Measurements from ENCODE around the gene TMEM169.

Gene TMEM169

GRCh38 chr2:216118474-216118873 is 36.8 kb downstream of the TMEM169 start:
- no peak overlapping the region for H2BK120ac ChIP-seq (ENCODE audit: low read depth, low read length)
- peak; percentile 26 for DNase-seq
- WGBS: no CpG with 5 or more reads among the region's 1 CpG

GRCh38 chr2:216119146-216119545 is 37.4 kb downstream of the TMEM169 start:
- Histone ChIP-seq H3K4me1 (ENCODE audit: control insufficient read depth, insufficient read depth, low read depth, low read length) (peaks cover 4% of the 10 kb centered on the region), H3K4ac (ENCODE audit: low read depth in 1 of 2, low read length in 2 of 2) (no peak overlapping the region), H3K23ac (ENCODE audit: low read length in 2 of 2) (no peak overlapping the region), H3K4me2 (ENCODE audit: low read length, poor library complexity, severe bottlenecking) (no peak overlapping the region), H2BK12ac (ENCODE audit: low read length in 2 of 2) (no peak overlapping the region), H3K14ac (ENCODE audit: low read length in 2 of 2) (no peak overlapping the region), H2BK120ac (ENCODE audit: low read depth, low read length) (no peak overlapping the region), H3K79me1 (replicated peaks; ENCODE audit: low read length, poor library complexity, severe bottlenecking) (peaks cover 10% of the 10 kb centered on the region), H3K4me3 (ENCODE audit: insufficient read depth in 1 of 2, low read depth in 1 of 2, low read length in 2 of 2) (no peak overlapping the region), H3K27me3 (ENCODE audit: control insufficient read depth in 1 of 2, insufficient read depth in 1 of 2, low read length in 2 of 2) (no peaks in the 10 kb centered on the region), H2BK15ac (ENCODE audit: low read depth, poor library complexity, severe bottlenecking) (no peak overlapping the region), H3K9ac (ENCODE audit: low read length) (no peak overlapping the region), H4K91ac (ENCODE audit: low read length) (no peak overlapping the region), H2AK5ac (ENCODE audit: low read length, severe bottlenecking) (no peak overlapping the region), H3K36me3 (ENCODE audit: control insufficient read depth in 1 of 2, insufficient read depth in 2 of 2, low read depth in 1 of 2, low read length in 2 of 2) (peaks cover 14 to 91% of the 10 kb centered on the region in 2 experiments), H4K8ac (ENCODE audit: low read length) (no peak overlapping the region), H2BK5ac (ENCODE audit: low read depth, low read length, poor library complexity, severe bottlenecking) (no peak overlapping the region), H3K9me3 (ENCODE audit: control insufficient read depth, low read length) (no peaks in the 10 kb centered on the region), H3K27ac (ENCODE audit: low read length, poor library complexity, severe bottlenecking) (no peak overlapping the region), H3K18ac (ENCODE audit: low read depth in 1 of 2, low read length in 2 of 2) (no peak overlapping the region), H2AFZ (ENCODE audit: low read depth, low read length) (no peak overlapping the region)
- DNase-seq: no peak
- WGBS: 100% methylated on average over 2 of the region's 2 CpGs

More at GRCh38 chr2:216118474-216118873, 36.8 kb downstream of the TMEM169 start:
- Histone ChIP-seq H3K27me3 (ENCODE audit: control insufficient read depth in 1 of 2, insufficient read depth in 1 of 2, low read length in 2 of 2) (no peaks in the 10 kb centered on the region), H2AK5ac (ENCODE audit: low read length, severe bottlenecking) (no peak overlapping the region), H2BK15ac (ENCODE audit: low read depth, poor library complexity, severe bottlenecking) (no peak overlapping the region), H4K91ac (ENCODE audit: low read length) (no peak overlapping the region), H3K9me3 (ENCODE audit: control insufficient read depth, low read length) (no peaks in the 10 kb centered on the region), H3K4ac (ENCODE audit: low read depth in 1 of 2, low read length in 2 of 2) (no peak overlapping the region), H2BK5ac (ENCODE audit: low read depth, low read length, poor library complexity, severe bottlenecking) (no peak overlapping the region), H2AFZ (ENCODE audit: low read depth, low read length) (no peak overlapping the region), H3K4me1 (ENCODE audit: control insufficient read depth, insufficient read depth, low read depth, low read length) (peaks cover 4% of the 10 kb centered on the region), H2BK12ac (ENCODE audit: low read length in 2 of 2) (no peak overlapping the region), H3K79me1 (replicated peaks; ENCODE audit: low read length, poor library complexity, severe bottlenecking) (peaks cover 10% of the 10 kb centered on the region), H4K8ac (ENCODE audit: low read length) (no peak overlapping the region), H3K18ac (ENCODE audit: low read depth in 1 of 2, low read length in 2 of 2) (no peak overlapping the region), H3K9ac (ENCODE audit: low read length) (peak overlapping the region; percentile 7), H3K23ac (ENCODE audit: low read length in 2 of 2) (no peak overlapping the region), H3K27ac (ENCODE audit: low read length, poor library complexity, severe bottlenecking) (no peak overlapping the region), H3K4me2 (ENCODE audit: low read length, poor library complexity, severe bottlenecking) (no peak overlapping the region), H3K36me3 (ENCODE audit: control insufficient read depth in 1 of 2, insufficient read depth in 2 of 2, low read depth in 1 of 2, low read length in 2 of 2) (peaks cover 15 to 91% of the 10 kb centered on the region in 2 experiments), H3K4me3 (ENCODE audit: insufficient read depth in 1 of 2, low read depth in 1 of 2, low read length in 2 of 2) (no peak overlapping the region), H3K14ac (ENCODE audit: low read length in 2 of 2) (no peak overlapping the region)

GRCh38 chr2:216119986-216120385 is 38.3 kb downstream of the TMEM169 start:
- Histone ChIP-seq H3K27ac (ENCODE audit: low read length, poor library complexity, severe bottlenecking) (no peak overlapping the region), H2AK5ac (ENCODE audit: low read length, severe bottlenecking) (no peak overlapping the region), H3K4ac (ENCODE audit: low read depth in 1 of 2, low read length in 2 of 2) (no peak overlapping the region), H2BK5ac (ENCODE audit: low read depth, low read length, poor library complexity, severe bottlenecking) (no peak overlapping the region), H3K36me3 (ENCODE audit: control insufficient read depth in 1 of 2, insufficient read depth in 2 of 2, low read depth in 1 of 2, low read length in 2 of 2) (peaks cover 10 to 96% of the 10 kb centered on the region in 2 experiments), H3K9me3 (ENCODE audit: control insufficient read depth, low read length) (no peaks in the 10 kb centered on the region), H2BK12ac (ENCODE audit: low read length in 2 of 2) (no peak overlapping the region), H2AFZ (ENCODE audit: low read depth, low read length) (no peak overlapping the region), H3K4me2 (ENCODE audit: low read length, poor library complexity, severe bottlenecking) (no peak overlapping the region), H2BK15ac (ENCODE audit: low read depth, poor library complexity, severe bottlenecking) (no peak overlapping the region), H3K4me1 (ENCODE audit: control insufficient read depth, insufficient read depth, low read depth, low read length) (peaks cover 2% of the 10 kb centered on the region), H3K27me3 (ENCODE audit: control insufficient read depth in 1 of 2, insufficient read depth in 1 of 2, low read length in 2 of 2) (no peaks in the 10 kb centered on the region), H3K18ac (ENCODE audit: low read depth in 1 of 2, low read length in 2 of 2) (no peak overlapping the region), H3K14ac (ENCODE audit: low read length in 2 of 2) (no peak overlapping the region), H4K8ac (ENCODE audit: low read length) (no peak overlapping the region), H4K91ac (ENCODE audit: low read length) (no peak overlapping the region), H3K79me1 (replicated peaks; ENCODE audit: low read length, poor library complexity, severe bottlenecking) (peaks cover 10% of the 10 kb centered on the region), H3K9ac (ENCODE audit: low read length) (no peak overlapping the region), H2BK120ac (ENCODE audit: low read depth, low read length) (no peak overlapping the region), H3K23ac (ENCODE audit: low read length in 2 of 2) (no peak overlapping the region), H3K4me3 (ENCODE audit: insufficient read depth in 1 of 2, low read depth in 1 of 2, low read length in 2 of 2) (no peak overlapping the region)
- no peak for DNase-seq
- 100% methylated on average over 1 of the region's 3 CpGs for WGBS

DNA sequence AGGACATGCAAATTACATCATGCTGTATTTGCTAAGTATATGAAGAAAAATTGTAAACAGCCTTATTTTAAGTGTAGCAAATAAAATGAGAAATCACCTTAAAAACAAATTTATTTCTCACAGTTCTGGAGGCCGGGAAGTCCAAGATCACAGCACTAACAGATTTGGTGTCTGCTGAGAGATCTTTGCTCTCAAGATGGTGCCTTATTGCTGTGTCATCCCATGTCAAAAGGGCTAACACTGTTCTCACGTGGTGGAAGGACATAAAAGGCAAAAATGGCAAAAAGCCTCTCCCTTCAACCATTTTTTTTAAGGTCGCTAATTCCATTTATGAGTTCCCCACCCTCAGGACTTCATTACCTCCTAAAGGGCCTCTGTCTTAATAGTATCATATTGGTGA is 39.5 kb downstream of the TMEM169 start:
- Histone ChIP-seq H3K4me3 (ENCODE audit: insufficient read depth in 1 of 2, low read depth in 1 of 2, low read length in 2 of 2) (no peak overlapping the region), H2AK5ac (ENCODE audit: low read length, severe bottlenecking) (no peak overlapping the region), H3K36me3 (ENCODE audit: control insufficient read depth in 1 of 2, insufficient read depth in 2 of 2, low read depth in 1 of 2, low read length in 2 of 2) (peaks cover 14 to 97% of the 10 kb centered on the region in 2 experiments), H2BK12ac (ENCODE audit: low read length in 2 of 2) (no peak overlapping the region), H3K4me2 (ENCODE audit: low read length, poor library complexity, severe bottlenecking) (no peak overlapping the region), H2AFZ (ENCODE audit: low read depth, low read length) (no peak overlapping the region), H4K91ac (ENCODE audit: low read length) (no peak overlapping the region), H3K79me1 (replicated peaks; ENCODE audit: low read length, poor library complexity, severe bottlenecking) (peaks cover 14% of the 10 kb centered on the region), H3K18ac (ENCODE audit: low read depth in 1 of 2, low read length in 2 of 2) (no peak overlapping the region), H3K4ac (ENCODE audit: low read depth in 1 of 2, low read length in 2 of 2) (no peak overlapping the region), H2BK120ac (ENCODE audit: low read depth, low read length) (no peak overlapping the region), H3K23ac (ENCODE audit: low read length in 2 of 2) (no peak overlapping the region), H2BK15ac (ENCODE audit: low read depth, poor library complexity, severe bottlenecking) (no peak overlapping the region), H3K9ac (ENCODE audit: low read length) (no peak overlapping the region), H3K14ac (ENCODE audit: low read length in 2 of 2) (no peak overlapping the region), H3K27ac (ENCODE audit: low read length, poor library complexity, severe bottlenecking) (no peak overlapping the region), H4K8ac (ENCODE audit: low read length) (no peak overlapping the region), H2BK5ac (ENCODE audit: low read depth, low read length, poor library complexity, severe bottlenecking) (no peak overlapping the region), H3K9me3 (ENCODE audit: control insufficient read depth, low read length) (no peaks in the 10 kb centered on the region), H3K27me3 (ENCODE audit: control insufficient read depth in 1 of 2, insufficient read depth in 1 of 2, low read length in 2 of 2) (no peaks in the 10 kb centered on the region), H3K4me1 (ENCODE audit: control insufficient read depth, insufficient read depth, low read depth, low read length) (no peaks in the 10 kb centered on the region)
- 100% methylated on average over 3 of the region's 3 CpGs for WGBS
- no peak for DNase-seq

Measured in mesenchymal stem cell (in vitro differentiated cells and primary cell).